DMS153 treated with DMSO at 0.1 percent for 48 hours (cell line): ENCODE data around the gene CCDC12.
"Not testable (repeated sequence)": the region's sequence is repeated elsewhere in the genome, so short reads cannot be mapped to it uniquely, and the experiment has no call there.

Experiments used
- DNase-seq: peaks from one replicate; lab custom pipeline; 2025; ENCODE audit not compliant: unreplicated experiment; lab: John Stamatoyannopoulos, UW

The CCDC12 gene

GRCh38 chr3:46982546-46982945 lies 6.0 kb upstream of the CCDC12 start:
- DNase-seq: no peak

DNA sequence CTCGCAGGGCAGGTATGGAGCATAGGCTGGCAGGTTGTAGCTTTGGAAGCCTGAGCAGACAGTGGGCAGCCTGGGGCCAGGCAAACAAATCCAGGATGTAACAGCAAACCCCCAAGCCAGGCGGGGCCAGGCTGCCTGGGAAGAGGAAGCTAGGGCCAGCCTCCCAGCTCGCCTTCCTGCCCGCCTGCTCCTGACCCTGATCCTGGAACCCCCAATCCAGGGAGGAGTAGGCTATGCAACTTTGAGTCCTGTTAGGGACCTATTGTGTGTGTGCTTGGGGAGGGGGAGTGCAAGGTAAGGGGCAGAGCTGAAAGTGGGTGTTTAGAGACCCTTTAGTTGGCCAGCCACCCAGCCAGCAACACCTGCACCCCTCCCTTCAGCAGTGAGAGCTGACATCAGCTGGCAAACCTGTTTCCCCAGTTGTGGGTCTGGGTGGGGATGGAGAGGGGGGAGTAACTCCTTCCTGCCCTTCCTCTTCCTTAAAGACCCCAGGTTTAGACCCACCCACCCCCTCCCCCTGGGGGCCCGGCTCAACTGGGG lies 5.5 kb upstream of the CCDC12 start:
- no peak for DNase-seq

GRCh38 chr3:46979958-46980497 lies 3.5 kb upstream of the CCDC12 start:
- no peak for DNase-seq

GRCh38 chr3:46978985-46979944 lies 2.7 kb upstream of the CCDC12 start, which contains the start of gene NBEAL2:
Gene NBEAL2 (plus strand): TSS chr3:46979666. CDS start chr3:46979862, 196 bp downstream.
- DNase-seq: peak; percentile 42

GRCh38 chr3:46978381-46978780 lies 1.8 kb upstream of the CCDC12 start:
- DNase-seq: no peak

DNA sequence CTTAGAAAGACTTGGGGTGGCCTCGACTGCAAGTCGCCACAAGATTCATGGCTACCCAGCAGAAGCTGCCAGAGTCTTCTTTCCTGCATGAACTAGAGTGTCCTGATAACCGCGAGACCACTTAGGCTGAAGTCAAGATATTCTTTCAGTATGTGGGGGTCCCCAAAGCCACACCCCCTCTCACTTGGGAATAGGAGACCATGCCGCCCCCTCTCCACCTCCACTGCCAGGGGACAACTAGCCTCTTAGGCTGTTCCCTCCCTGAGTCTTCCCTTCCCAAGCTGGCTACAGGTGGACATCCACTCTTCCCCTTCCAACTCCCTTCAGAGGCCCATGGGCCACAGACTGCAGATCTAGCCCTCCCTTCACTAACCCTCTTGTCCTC lies 1.3 kb upstream of the CCDC12 start:
- no peak for DNase-seq

- DNase-seq: no peak
These were observed 1.9 kb downstream of the CCDC12 start for GRCh38 chr3:46974421-46975171.

- no peak for DNase-seq
These were observed 4.1 kb downstream of the CCDC12 start for GRCh38 chr3:46972396-46972795.

DNA sequence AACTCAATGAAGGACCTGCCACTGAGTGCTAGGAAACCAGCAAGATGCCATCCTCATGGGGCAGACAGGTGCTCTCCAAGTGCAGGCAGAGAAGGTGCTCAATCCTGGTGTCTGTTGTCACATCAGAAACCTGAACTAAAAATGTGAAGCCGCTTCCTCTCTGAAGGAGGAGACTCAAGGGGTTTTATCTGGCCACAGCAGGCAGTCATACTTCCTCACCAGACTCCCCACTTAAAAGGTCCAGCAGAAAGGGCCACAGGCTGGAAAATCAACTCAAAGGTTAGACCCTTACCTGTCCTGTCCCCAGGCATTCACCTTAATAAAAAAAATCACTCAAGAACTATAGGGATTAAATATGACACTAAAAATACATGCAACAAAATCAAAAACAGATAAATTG lies 4.8 kb downstream of the CCDC12 start:
- DNase-seq: no peak

- DNase-seq: no peak
These were observed 5.4 kb downstream of the CCDC12 start for GRCh38 chr3:46971151-46971550.

DNA sequence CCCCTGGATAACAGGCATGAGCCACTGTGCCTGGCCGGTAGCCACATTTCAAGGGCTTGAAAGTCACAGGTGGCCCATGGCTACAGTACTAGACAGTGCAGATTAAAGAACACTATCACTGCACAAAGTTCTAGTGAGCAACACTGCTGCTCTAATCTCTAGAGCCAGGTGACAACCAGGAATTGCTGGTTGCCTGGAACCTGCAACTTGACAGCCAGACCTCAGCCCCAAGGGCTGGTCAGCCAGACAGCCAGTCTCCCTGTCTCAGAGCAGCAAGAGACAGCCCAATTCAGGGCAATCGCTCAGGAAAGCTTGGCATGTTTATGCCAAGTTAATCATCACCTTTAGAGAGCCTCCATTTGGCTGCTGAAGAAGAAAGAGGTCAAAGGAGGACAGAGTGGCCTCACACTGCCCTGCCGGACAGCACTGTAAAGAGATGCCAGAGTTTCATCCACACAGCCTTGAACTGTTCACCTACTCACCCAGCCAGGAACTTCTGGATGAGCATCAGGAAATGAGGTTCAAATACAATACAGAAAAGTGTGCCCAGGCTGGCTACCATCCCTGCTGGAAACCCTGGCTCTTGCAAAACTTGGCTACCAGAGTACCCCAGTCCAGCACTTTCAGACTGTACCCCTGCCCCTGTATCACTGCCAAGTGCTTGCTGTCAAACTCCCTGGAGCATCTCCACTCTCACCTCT lies 6.0 kb downstream of the CCDC12 start:
- no peak for DNase-seq

DNA sequence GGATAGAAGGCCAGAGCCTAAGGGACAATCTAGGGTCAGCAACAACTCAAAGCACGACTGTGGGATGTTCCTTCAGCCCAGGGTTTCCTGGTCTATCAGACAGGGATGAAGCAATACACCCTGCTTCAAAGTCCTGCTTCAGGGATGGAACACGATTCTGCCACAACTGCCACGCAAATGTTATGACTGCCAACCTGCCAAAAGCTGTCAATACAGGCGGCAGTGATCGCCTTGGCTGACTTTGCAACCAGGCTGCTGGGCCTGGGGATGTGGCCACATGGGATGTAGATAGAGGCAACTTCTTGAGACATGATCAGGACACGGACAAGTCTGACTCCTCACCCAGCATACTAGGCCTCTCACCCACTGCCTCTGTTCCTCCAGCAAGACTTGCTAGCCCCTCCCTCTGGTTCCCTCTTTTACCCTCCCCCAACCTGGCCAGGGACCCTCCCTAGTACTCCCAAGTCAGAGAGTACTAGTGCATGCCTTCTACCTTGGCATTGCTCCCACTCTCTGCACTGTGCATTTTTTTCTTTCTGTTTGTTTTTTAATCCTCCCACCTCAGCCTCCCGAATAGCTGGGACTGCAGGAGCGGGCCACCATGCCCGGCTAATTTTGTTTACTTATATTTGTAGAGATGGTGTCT lies 7.6 kb downstream of the CCDC12 start:
- DNase-seq: no peak

DNA sequence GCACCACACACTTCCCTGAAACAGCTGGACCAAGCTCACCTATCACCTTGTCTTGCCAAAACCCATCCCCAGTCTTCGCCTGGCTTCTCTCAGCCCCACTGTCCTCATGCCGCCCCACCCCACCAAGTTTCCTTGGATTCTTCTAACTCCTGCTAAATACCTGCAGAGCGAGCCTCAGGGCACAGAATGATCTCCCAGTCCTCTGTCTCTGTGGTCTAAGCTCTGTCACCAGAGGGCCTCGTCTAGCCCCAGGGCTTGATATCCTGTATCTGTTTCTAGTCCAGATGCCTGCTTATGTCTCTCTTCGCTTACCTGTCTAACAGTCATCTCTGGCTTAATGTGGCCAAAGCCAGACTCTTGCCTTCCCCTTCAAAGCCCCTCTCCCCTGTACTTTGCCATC lies 9.7 kb downstream of the CCDC12 start:
- DNase-seq: no peak

DNA sequence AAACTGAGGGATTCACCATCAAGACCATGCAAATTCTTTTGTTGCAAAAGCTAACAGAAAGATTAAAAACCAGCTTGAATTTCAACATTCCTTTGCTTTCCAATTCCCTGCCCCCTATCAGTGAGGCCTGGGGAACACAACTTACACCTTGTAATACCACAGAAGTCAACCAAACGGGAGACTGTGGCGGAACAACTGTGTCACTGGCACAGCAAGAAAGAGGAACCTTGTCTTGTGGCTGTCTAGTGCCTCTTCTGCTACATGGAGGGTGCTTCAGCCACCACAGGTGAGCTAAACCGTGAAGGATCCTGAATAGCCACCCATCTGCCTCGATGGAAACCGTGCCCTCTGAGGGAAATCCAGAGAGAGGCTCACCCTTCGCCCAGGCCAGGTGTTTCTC lies 11.4 kb downstream of the CCDC12 start:
- no peak for DNase-seq

- not testable (repeated sequence) for DNase-seq
These were observed 12.4 kb downstream of the CCDC12 start for GRCh38 chr3:46964038-46964590.

GRCh38 chr3:46962990-46963389 lies 13.6 kb downstream of the CCDC12 start:
- DNase-seq: no peak

GRCh38 chr3:46962427-46962826 lies 14.1 kb downstream of the CCDC12 start:
- DNase-seq: no peak

GRCh38 chr3:46960835-46961234 lies 15.7 kb downstream of the CCDC12 start:
- DNase-seq: no peak

GRCh38 chr3:46960081-46960701 lies 16.4 kb downstream of the CCDC12 start:
- DNase-seq: no peak

DNA sequence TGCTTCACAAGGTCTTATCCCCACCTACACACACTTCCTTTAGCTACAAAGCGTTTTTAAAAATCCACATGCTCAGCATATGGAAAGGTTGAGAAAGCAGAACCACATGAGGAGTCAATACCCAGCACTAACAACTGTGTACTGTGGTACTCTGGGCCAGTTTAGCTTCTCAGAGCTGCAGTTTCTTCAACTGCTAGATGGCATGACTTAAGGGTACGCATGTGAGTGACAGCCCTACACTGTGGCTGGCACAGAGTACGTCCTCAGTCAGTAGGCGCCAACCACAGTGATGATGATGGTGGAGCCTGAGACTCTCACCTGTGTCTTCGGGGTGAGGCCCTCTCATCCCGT lies 17.4 kb downstream of the CCDC12 start:
- DNase-seq: no peak
